Medulla oblongata (tissue), 1 donor: Measurements from ENCODE around the gene GPALPP1.
"Not testable (repeated sequence)": the region's sequence is repeated elsewhere in the genome, so short reads cannot be mapped to it uniquely, and the experiment has no call there.

Source experiments
- DNase-seq: peaks from one replicate; pipeline ENCODE4 v3.0.0-alpha.2; 2015; ENCODE audit errors: extremely low spot score

The GPALPP1 gene, protein sequence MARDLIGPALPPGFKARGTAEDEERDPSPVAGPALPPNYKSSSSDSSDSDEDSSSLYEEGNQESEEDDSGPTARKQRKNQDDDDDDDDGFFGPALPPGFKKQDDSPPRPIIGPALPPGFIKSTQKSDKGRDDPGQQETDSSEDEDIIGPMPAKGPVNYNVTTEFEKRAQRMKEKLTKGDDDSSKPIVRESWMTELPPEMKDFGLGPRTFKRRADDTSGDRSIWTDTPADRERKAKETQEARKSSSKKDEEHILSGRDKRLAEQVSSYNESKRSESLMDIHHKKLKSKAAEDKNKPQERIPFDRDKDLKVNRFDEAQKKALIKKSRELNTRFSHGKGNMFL

DNA sequence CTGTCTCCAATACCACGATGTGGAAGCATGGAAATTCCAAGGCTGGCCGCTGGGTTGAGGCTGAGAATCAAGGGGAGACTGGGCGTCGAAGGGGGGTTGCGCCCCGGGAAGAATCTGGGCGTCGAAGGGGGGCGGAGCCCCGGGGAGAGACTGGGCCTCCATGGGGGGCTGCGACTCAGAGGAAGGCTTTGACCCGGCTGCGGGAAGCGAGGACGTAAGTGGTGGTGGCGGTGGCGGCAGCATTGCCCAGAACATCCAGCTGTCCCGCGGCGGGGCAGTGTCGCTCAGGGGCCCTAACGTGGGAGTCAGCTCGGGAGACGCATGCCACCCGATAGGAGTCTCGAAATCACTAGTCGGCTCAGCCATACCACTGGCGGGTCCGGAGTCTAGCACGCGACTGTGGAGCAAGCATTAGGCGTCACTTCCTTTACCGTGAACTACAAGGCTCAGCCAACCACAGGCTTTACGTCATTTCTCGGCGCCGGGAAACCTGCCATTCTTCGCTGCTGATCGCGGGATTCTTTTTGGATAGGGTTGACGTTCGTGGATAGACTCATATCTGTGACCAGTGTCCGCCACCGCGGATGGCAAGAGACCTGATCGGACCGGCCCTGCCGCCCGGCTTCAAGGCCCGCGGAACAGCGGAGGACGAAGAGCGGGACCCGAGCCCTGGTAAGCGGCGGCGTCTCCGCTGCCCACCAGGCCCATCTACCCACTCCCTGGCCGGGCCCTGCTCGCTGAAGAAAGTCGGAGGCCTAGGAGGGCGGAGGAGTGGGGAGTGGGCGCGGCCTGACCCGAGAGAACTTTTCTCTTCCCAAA lies at the start of gene GPALPP1, which contains the start of gene NUFIP1:
Gene GPALPP1 (plus strand): TSS at position 468 of the 819 bp plus-strand sequence. CDS start 117 bp downstream, at position 585.
Gene NUFIP1 (minus strand): TSS at position 401 of the 819 bp plus-strand sequence. CDS start 35 bp downstream, at position 366.
- DNase-seq = peak; percentile 96

DNA sequence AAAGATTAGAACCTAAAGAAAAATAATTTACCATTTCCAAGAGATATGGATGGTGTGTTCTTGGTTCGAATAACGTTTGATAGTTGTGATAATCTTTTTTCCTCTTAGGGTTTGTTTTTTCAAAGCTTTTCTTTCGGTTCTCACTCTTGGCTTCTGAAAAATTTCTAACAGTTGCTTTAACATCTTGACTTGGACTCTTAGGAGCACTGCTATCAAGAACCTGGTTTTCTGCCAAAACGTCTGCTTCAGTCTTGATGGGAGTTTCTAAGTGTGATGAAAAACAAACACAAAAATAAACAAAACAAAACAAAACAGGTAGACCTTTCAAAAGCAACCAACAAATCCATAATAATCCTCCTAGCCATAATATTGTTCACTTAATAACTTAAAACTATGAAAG lies 45.9 kb upstream of the GPALPP1 start:
- DNase-seq = not testable (repeated sequence)

DNA sequence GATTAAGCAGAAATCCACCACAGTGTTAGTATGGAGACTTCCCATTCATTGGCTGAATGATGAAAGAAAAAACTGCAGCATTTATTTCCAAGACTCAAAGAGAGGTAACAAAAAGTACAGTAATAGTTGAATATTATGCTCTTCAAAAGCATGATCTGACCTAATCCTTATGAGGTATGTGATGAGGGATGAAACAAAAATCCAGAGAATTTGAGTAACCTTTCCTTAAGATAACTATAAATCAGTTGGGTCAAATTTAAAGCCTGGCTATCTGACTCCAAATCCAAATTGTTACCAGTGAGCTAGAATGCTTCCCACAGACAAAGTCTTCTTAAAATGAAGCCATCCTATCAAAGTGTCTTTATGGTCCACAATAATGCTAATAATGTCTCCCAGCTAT lies 38.2 kb upstream of the GPALPP1 start:
- DNase-seq = no peak

DNA sequence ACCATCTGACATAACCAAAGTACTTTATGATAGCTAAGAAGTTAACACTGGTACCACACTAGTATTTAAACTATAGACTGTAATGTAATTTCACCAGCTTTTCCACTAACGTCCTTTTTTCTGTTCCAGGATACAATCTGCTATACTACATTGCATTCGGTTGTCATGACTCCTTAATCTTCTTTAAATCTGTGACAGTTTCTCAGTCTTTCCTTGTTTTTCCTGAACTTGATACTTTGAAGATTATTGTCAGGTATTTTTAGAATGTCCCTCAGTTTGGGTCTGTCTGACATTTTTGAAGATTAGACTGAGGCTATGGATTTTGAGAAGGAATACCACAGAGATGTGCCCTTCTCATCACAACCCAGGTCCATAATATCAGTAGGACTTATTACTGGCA lies 36.7 kb upstream of the GPALPP1 start:
- no peak for DNase-seq

- no peak for DNase-seq
Measured at GRCh38 chr13:44954224-44954623, 35.1 kb upstream of the GPALPP1 start.

DNA sequence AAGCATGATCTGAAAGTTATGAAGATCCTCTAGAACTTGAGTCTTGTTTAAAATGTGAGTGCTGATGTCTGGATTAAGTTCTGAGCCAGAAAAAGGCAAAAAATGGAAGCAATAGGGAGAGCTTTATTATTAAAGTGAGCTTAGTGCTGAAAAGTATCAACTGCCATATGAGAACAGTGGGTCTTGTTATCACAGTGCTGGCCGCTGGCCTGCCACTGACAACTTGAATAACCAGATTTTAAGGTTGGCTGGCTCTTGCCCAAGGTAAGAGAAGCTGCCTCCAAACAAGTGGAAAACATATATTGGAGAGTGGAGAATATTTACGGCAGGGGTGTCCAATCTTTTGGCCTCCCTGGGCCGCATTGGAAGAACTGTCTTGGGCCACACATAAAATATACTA lies 33.9 kb upstream of the GPALPP1 start:
- DNase-seq = peak; percentile 37

GRCh38 chr13:44961997-44962396 lies 27.3 kb upstream of the GPALPP1 start:
- no peak for DNase-seq

DNA sequence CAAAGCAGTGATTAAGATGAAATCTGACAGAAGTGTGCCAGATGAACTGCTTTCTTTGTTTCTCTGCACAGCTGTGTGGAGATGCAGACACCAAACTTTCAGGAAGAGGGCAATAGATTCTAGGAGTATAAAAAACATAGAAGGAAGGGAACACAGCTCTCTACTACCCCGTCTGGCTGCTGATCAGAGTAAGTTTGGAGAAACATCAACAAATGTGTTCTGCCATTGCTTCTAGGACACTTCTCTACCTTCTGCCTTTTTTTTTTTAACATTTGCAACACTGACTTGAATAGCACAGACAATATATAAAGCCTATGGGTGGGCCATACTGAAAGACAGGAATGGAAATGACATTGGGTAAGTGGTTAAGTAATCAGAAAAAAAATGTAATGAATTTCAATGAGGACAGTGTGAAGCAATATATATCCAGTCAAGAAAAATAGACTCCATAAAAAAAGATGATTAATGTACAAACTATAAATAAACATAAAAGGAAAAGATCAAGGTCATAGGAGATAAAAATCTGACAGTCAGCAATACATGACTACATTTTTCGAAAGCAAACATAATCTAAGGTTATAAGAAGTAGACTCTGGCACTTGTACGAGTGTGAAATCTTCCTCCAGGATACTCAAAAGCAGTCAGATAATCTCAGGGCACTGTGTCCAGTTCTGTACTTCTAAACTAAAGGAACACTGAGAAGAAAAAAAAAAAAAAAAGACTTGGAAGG lies 21.5 kb upstream of the GPALPP1 start:
- no peak for DNase-seq

- DNase-seq = no peak
Measured at GRCh38 chr13:44968434-44968815, 20.9 kb upstream of the GPALPP1 start.

DNA sequence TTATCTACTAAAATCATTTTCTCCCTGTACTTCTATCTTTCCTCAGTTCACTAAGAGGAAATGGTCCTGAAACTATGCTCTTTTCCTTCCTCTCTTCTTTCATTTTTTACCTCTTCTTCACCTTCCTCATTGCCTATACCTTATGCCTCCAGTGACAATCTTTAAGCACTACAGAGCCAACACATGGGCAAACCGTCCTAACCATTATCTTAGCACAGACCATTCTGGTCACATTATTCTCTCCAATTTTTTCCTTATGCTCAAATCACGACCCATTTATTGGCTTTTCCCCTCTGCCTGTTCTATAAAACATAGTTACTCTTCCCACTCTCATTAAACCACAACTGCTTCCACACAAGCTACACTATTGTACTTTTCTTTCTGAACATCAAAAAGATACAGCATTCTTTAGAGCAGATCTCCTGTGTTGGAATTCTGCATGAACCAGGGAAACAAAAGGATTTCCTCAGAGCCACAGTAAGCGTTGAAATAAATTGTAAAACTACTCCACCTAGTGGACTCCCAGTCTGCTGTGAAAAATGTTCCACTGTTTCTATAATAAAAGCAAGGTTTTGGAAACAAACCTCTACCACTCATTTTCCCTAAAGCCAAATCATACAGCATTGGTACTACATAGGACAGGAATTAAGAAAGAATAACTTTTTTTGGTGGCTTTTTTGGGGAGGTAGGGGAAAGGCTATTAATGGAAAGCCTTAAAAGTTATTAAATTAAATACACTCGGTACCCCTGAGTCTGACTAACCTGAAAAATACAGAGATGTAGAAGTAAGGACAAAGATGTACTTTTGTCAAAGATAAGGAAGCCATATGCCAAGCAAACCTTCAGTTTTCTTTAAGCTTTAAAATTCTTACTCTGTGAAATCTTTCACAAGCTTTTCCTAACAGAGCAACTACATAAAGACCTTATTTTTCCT lies 19.5 kb upstream of the GPALPP1 start:
- peak; percentile 85 for DNase-seq

- DNase-seq = no peak
Measured at GRCh38 chr13:44971656-44972595, 17.4 kb upstream of the GPALPP1 start.

DNA sequence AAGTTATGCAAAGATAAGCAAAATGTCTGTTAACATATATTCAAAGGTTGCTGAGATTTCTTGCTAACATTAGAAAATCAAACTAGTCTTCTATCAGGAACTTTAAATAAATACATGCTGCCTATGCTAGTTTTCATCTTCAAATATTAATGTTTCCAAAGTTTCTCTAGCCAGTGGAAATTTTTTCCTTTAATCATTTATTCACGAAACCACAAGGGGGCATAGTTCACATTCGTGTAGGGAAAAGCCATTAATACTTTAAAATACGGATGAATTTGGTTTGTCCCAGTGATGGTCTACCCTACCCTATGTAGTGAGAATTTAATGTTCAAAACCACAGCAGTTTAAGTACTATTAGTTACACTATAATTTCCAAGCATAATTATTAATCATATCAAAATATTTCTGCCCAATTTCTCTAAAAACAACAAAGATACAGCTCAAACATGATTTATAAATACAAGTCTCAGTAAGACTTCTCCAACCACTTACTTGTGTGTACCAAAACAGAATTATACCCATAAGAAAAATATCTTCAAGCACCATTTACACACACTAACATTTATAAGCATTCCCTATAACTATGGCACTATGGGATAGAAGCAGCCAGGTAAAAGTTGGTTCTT lies 16.3 kb upstream of the GPALPP1 start:
- DNase-seq = peak; percentile 66

DNA sequence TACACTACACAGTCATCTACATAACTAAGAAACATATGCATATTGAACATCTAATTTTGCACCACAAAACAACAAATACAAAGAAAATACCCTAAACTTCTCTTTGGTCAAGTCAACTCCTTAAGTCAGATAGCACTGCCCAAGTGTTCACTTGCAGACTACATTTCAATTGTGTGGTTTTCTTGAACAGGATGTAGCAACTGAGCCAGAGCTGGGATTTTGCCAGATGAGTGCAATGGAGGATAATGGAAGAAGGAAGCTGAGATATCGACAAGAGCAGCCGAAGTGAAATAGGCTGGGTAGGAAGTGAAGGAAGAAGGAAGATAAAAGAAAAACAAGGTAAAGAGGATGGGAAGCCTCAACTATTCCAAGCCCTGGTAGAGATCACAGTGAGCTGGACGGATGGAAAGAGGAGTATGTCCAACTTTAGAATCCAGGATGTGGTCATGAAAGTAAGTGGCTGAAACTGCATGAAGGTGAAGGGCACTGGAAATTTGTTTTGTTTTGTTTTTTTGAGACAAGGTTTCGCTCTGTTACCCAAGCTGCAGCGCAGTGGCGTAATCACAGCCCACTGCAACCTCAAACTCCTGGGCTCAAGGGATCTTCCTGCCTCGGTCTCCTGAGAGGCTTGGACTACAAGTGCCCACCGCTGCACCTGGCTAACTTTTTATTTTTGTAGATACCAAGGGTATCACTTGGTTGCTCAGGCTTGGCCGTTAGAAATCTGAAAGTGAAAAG lies 15.1 kb upstream of the GPALPP1 start:
- peak; percentile 27 for DNase-seq

- DNase-seq = no peak
Measured at GRCh38 chr13:44976196-44976595, 13.1 kb upstream of the GPALPP1 start.

- DNase-seq = no peak
Measured at GRCh38 chr13:44976949-44977583, 12.3 kb upstream of the GPALPP1 start.

DNA sequence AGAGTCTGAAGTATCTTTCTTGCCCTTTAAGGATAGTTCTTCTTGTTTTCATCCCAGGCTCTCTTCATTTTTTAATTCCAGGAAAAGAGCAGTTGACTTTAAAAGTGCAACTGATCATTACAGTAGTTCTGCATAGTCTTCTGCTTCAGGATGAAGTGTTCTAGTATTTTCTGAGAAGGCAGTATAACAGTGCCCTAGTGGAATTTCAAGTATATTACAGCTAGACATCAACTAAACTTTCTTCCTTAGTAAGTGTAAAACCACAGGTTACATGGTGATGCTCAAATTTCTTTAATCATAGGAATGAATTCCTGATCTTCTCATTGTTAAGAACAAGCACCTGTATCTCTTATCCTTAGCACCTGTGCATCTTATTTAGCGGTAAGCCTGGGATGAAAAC lies 11.0 kb upstream of the GPALPP1 start:
- DNase-seq = no peak

- no peak for DNase-seq
Measured at GRCh38 chr13:44989941-44990340, 603 bp downstream of the GPALPP1 start.

- DNase-seq = no peak
Measured at GRCh38 chr13:45003417-45003816, 14.1 kb downstream of the GPALPP1 start.
